DND-41 (cell line): ENCODE measurements around the gene S1PR2.

Source experiments
- ATAC-seq: fragments of 200-7000 bp; cut with Tn5 transposase; 3 replicates; pipeline ENCODE4 v1.9.1; 2021; ENCODE audit warnings: low read depth; ENCODE audit not compliant: insufficient read depth
- DNase-seq: peaks from one replicate; pipeline ENCODE4 v3.0.0-alpha.2; 2020
- H2AFZ ChIP-seq: 2 replicates; pipeline ENCODE4 v1.6.0; 2012; ENCODE audit warnings: low read depth, low read length
- H3K27ac ChIP-seq: 2 replicates; pipeline ENCODE4 v1.5.1; 2012; ENCODE audit warnings: low read length, inconsistent platforms
- H3K27me3 ChIP-seq: fragments of 200-600 bp; sonication (generic); 2 replicates; pipeline ENCODE4 v1.6.0; 2012; ENCODE audit warnings: low read length, mild to moderate bottlenecking, inconsistent platforms; ENCODE audit not compliant: insufficient read depth, poor library complexity
- H3K36me3 ChIP-seq: 2 replicates; pipeline ENCODE4 v1.5.1; 2012; ENCODE audit warnings: low read length, inconsistent platforms; ENCODE audit not compliant: insufficient read depth
- H3K4me1 ChIP-seq: 2 replicates; pipeline ENCODE4 v1.5.1; 2012; ENCODE audit warnings: mild to moderate bottlenecking, low read length; ENCODE audit not compliant: insufficient read depth
- H3K4me2 ChIP-seq: 2 replicates; pipeline ENCODE4 v1.6.0; 2012; ENCODE audit warnings: mild to moderate bottlenecking, moderate library complexity, low read length, inconsistent platforms; ENCODE audit not compliant: insufficient read depth
- H3K4me3 ChIP-seq, 2 experiments: fragments of 200-600 bp in 1 of 2; shearing (Covaris generic) in 1 of 2; 2 replicates each; pipeline ENCODE4 v1.5.1; 2012 to 2016; ENCODE audit warnings: inconsistent platforms in 2 of 2, low read length in 2 of 2, mild to moderate bottlenecking in 2 of 2, low read depth in 1 of 2, moderate library complexity in 1 of 2
- H3K79me2 ChIP-seq: 2 replicates; pipeline ENCODE4 v1.6.0; 2012; ENCODE audit warnings: low read length, inconsistent platforms; ENCODE audit not compliant: insufficient read depth
- H3K9ac ChIP-seq: 2 replicates; pipeline ENCODE4 v1.6.0; 2012; ENCODE audit warnings: low read depth, mild to moderate bottlenecking, inconsistent platforms, low read length, moderate library complexity
- H3K9me3 ChIP-seq: 2 replicates; pipeline ENCODE4 v1.5.1; 2012; ENCODE audit warnings: low read length, moderate library complexity, mild to moderate bottlenecking, inconsistent platforms; ENCODE audit not compliant: insufficient read depth, severe bottlenecking
- H4K20me1 ChIP-seq: 2 replicates; pipeline ENCODE4 v1.6.0; 2012; ENCODE audit warnings: low read length; ENCODE audit not compliant: insufficient read depth
- EZH2 ChIP-seq: IDR thresholded peaks from 3 replicates; pipeline ENCODE4 v1.6.1; 2012; ENCODE audit warnings: borderline replicate concordance, low read depth, mild to moderate bottlenecking, moderate library complexity, low read length, inconsistent platforms; ENCODE audit not compliant: severe bottlenecking
- TF ChIP-seq, protein P1 (sequence below): IDR thresholded peaks from 2 replicates; pipeline ENCODE4 v1.5.1; 2012; ENCODE audit warnings: borderline replicate concordance, low read length, moderate library complexity, mild to moderate bottlenecking; ENCODE audit not compliant: poor library complexity, severe bottlenecking; ENCODE audit errors: extremely low read depth

Gene S1PR2

DNA sequence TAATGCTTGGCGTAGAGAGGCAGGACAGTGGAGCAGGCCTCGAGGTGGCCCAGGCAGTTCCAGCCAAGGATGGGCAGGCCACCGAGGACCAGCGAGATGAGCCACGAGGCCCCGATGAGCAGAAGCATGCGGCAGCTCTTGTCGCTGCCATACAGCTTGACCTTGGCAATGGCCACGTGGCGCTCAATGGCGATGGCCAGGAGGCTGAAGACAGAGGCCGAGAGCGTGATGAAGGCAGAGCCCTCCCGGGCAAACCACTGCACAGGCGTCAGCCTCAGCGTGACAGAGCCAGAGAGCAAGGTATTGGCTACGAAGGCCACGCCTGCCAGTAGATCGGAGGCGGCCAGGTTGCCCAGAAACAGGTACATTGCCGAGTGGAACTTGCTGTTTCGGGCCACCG, 6.8 kb downstream of the S1PR2 start:
- Histone ChIP-seq H3K4me3 (no peak overlapping the region), H3K9ac (no peak overlapping the region), H3K36me3 (no peaks in the 10 kb centered on the region), H3K4me2 (no peak overlapping the region), H3K27me3 (no peaks in the 10 kb centered on the region), H3K9me3 (no peaks in the 10 kb centered on the region), H3K79me2 (no peaks in the 10 kb centered on the region), H4K20me1 (no peaks in the 10 kb centered on the region; the same call in none of the 2 replicates), H3K27ac (no peak overlapping the region), H3K4me1 (no peaks in the 10 kb centered on the region), H2AFZ (no peak overlapping the region)
- TF ChIP-seq, protein P1, sequence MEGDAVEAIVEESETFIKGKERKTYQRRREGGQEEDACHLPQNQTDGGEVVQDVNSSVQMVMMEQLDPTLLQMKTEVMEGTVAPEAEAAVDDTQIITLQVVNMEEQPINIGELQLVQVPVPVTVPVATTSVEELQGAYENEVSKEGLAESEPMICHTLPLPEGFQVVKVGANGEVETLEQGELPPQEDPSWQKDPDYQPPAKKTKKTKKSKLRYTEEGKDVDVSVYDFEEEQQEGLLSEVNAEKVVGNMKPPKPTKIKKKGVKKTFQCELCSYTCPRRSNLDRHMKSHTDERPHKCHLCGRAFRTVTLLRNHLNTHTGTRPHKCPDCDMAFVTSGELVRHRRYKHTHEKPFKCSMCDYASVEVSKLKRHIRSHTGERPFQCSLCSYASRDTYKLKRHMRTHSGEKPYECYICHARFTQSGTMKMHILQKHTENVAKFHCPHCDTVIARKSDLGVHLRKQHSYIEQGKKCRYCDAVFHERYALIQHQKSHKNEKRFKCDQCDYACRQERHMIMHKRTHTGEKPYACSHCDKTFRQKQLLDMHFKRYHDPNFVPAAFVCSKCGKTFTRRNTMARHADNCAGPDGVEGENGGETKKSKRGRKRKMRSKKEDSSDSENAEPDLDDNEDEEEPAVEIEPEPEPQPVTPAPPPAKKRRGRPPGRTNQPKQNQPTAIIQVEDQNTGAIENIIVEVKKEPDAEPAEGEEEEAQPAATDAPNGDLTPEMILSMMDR: no peak
- TF ChIP-seq EZH2: no peak
- no peak for DNase-seq
- no peak for ATAC-seq

DNA sequence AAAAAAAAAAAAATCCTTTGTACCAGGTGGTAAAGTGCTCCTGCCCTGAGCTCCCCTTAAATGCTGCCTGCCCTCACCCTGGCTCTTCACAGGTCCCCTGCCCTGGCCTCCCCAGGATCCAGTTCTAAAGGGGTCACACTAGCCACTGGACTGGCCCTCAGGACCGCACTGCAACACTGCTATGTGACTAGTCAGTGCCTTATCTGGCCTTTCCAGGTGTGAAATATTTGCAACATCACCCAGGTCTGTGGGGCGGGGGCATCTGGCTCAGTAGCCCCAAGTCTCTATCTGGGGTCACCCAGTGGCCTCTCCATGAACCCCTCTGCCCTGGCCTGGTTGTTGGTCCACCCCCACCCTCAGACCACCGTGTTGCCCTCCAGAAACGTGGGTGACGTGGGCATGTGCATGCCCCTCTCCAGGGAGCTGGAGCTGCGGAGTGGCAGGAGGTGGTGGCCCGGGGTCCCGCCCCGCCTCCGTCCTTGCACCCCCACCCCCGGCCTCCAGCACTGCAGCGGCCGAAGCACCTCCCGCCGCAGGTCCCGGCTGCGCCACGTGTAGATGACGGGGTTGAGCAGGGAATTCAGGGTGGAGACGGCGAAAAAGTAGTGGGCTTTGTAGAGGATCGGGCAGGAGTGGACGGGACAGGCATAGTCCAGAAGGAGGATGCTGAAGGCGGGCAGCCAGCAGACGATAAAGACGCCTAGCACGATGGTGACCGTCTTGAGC, 7.5 kb downstream of the S1PR2 start:
- Histone ChIP-seq H2AFZ (no peak overlapping the region), H3K27me3 (no peaks in the 10 kb centered on the region), H3K36me3 (no peaks in the 10 kb centered on the region), H3K4me1 (no peaks in the 10 kb centered on the region), H3K79me2 (no peaks in the 10 kb centered on the region), H3K4me2 (no peak overlapping the region), H3K9me3 (no peaks in the 10 kb centered on the region), H3K27ac (no peak overlapping the region), H4K20me1 (no peaks in the 10 kb centered on the region; the same call in none of the 2 replicates), H3K4me3 (no peak overlapping the region), H3K9ac (no peak overlapping the region)
- ATAC-seq: no peak
- no peak for DNase-seq
- TF ChIP-seq, protein P1: no peak
- no peak for TF ChIP-seq EZH2

GRCh38 chr19:10222201-10222890, 8.8 kb downstream of the S1PR2 start:
- H3K4me3 ChIP-seq: no peak overlapping the region
- H3K4me1 ChIP-seq: no peaks in the 10 kb centered on the region
- no peak overlapping the region for H3K9ac ChIP-seq
- TF ChIP-seq, protein P1: no peak
- no peak for TF ChIP-seq EZH2
- H3K9me3 ChIP-seq: no peaks in the 10 kb centered on the region
- DNase-seq: no peak
- no peaks in the 10 kb centered on the region for H3K79me2 ChIP-seq
- H4K20me1 ChIP-seq: no peaks in the 10 kb centered on the region; the same call in none of the 2 replicates
- no peak overlapping the region for H2AFZ ChIP-seq
- no peak for ATAC-seq
- no peaks in the 10 kb centered on the region for H3K27me3 ChIP-seq
- H3K4me2 ChIP-seq: no peak overlapping the region
- H3K36me3 ChIP-seq: no peaks in the 10 kb centered on the region
- no peak overlapping the region for H3K27ac ChIP-seq
